HG03045 (cell line): ENCODE data around the gene MBP.
"Not testable (repeated sequence)": the region's sequence is repeated elsewhere in the genome, so short reads cannot be mapped to it uniquely, and the experiment has no call there.

Source experiments
- ATAC-seq: cut with Tn5 transposase; IDR thresholded peaks from one replicate; pipeline ENCODE4 v1.9.1; 2021; ENCODE audit warnings: mild to moderate bottlenecking, moderate library complexity; ENCODE audit not compliant: unreplicated experiment

Gene MBP

GRCh38 chr18:77031662-77032061 is 100.9 kb downstream of the MBP start:
- ATAC-seq, result no peak

- ATAC-seq, result no peak
Observed at GRCh38 chr18:77030201-77030600, 102.4 kb downstream of the MBP start.

- ATAC-seq, result no peak
Observed at GRCh38 chr18:77025831-77026363, 106.7 kb downstream of the MBP start.

GRCh38 chr18:77025123-77025522 is 107.5 kb downstream of the MBP start:
- no peak for ATAC-seq

GRCh38 chr18:77024476-77024875 is 108.1 kb downstream of the MBP start:
- ATAC-seq, result no peak

GRCh38 chr18:77023102-77023782 is 109.3 kb downstream of the MBP start:
- no peak for ATAC-seq

- ATAC-seq, result no peak
Observed at GRCh38 chr18:77022556-77022955, 110.0 kb downstream of the MBP start.

GRCh38 chr18:77022116-77022515 is 110.5 kb downstream of the MBP start:
- ATAC-seq, result no peak

GRCh38 chr18:77021478-77021877 is 111.1 kb downstream of the MBP start:
- not testable (repeated sequence) for ATAC-seq

GRCh38 chr18:77021075-77021474 is 111.5 kb downstream of the MBP start:
- ATAC-seq, result no peak

- ATAC-seq, result no peak
Observed at GRCh38 chr18:77020561-77020960, 112.0 kb downstream of the MBP start.

GRCh38 chr18:77019641-77020040 is 112.9 kb downstream of the MBP start:
- ATAC-seq, result no peak

- not testable (repeated sequence) for ATAC-seq
Observed at GRCh38 chr18:77018650-77019049, 113.9 kb downstream of the MBP start.

GRCh38 chr18:77017355-77017754 is 115.2 kb downstream of the MBP start:
- ATAC-seq, result no peak

- no peak for ATAC-seq
Observed at GRCh38 chr18:77016936-77017335, 115.6 kb downstream of the MBP start.

GRCh38 chr18:77015771-77016710 is 116.5 kb downstream of the MBP start:
- ATAC-seq, result no peak

GRCh38 chr18:77015169-77015568 is 117.4 kb downstream of the MBP start:
- no peak for ATAC-seq

- ATAC-seq, result no peak
Observed at GRCh38 chr18:77014538-77014937, 118.0 kb downstream of the MBP start.

GRCh38 chr18:77013811-77014521 is 118.6 kb downstream of the MBP start:
- no peak for ATAC-seq

GRCh38 chr18:77012806-77013541 is 119.6 kb downstream of the MBP start:
- no peak for ATAC-seq
